Stimulated activated CD8-positive, alpha-beta memory T cell treated with anti-CD3 and anti-CD28 coated beads, Interleukin-15, amount 100 ng/mL, for 48 hours (primary cell): ENCODE results near the gene NBPF12.
A peak's percentile ranks its signal among the peaks of the same experiment; 100 is the strongest.
"Not testable (repeated sequence)": the region's sequence is repeated elsewhere in the genome, so short reads cannot be mapped to it uniquely, and the experiment has no call there.

Source experiments
- DNase-seq, 2 donors: peaks; one replicate each; pipeline ENCODE4 v3.0.0-alpha.2; 2020; ENCODE audit warnings: low read depth in 2 of 2

NBPF12 gene, protein sequence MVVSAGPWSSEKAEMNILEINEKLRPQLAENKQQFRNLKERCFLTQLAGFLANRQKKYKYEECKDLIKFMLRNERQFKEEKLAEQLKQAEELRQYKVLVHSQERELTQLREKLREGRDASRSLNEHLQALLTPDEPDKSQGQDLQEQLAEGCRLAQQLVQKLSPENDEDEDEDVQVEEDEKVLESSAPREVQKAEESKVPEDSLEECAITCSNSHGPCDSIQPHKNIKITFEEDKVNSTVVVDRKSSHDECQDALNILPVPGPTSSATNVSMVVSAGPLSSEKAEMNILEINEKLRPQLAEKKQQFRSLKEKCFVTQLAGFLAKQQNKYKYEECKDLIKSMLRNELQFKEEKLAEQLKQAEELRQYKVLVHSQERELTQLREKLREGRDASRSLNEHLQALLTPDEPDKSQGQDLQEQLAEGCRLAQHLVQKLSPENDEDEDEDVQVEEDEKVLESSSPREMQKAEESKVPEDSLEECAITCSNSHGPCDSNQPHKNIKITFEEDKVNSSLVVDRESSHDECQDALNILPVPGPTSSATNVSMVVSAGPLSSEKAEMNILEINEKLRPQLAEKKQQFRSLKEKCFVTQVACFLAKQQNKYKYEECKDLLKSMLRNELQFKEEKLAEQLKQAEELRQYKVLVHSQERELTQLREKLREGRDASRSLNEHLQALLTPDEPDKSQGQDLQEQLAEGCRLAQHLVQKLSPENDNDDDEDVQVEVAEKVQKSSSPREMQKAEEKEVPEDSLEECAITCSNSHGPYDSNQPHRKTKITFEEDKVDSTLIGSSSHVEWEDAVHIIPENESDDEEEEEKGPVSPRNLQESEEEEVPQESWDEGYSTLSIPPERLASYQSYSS (N-terminal part only)

DNA sequence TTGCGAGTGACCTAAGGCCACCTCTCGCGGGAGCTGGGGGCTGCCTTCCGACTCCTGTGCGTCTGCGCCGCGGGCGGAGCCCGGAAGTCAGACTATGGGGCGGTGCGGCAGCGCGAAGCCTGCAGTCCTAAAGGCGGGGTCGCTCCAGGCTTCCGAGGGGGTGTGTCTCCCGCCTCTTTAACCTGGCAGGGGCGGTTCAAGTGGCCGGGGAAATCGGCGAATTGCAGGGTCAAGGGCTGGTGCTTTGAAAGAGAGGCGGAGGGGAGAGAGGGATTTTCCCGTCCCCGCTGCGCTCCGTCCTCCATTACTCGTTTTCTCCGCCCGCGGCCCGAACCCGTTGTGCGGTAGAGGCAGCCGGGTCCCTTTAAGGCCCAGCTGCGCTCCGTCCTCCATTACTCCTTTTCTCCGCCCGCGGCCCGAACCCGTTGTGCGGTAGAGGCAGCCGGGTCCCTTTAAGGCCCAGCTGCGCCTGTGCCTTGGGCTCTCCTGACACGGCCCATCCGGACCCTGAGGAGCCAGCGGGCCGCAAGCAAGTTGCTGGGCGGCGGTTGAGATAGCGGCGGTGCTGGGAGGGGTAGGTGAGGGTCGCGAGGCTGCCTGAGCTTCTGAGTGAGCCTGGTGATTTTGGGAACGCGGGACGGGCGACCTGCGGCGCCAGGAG lies at the start of gene NBPF12:
Gene NBPF12, plus strand, starts transcription at position 83 of the 661 bp plus-strand sequence. CDS start 21,820 bp downstream, outside the sequence.
- peak; percentile 80 for DNase-seq

DNA sequence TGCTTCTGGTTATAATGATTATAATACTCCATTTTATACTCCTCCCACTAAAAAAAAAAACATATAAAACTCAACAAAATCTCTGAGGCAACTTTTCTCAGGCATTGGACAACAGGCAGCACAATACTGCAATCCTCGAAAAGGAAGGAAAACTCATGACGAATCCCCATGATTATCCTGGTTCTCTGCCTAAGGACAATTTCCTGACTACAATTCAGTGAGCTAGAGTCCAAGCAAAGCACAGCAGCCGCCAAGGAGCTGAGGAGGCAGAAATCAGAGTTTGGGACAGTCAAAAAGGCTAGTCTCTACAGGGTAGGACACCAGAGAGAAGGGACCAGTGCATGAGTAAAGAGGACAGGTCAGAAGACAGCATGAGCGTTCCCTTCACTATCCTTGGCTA lies 46.8 kb upstream of the NBPF12 start:
- not testable (repeated sequence) for DNase-seq

DNA sequence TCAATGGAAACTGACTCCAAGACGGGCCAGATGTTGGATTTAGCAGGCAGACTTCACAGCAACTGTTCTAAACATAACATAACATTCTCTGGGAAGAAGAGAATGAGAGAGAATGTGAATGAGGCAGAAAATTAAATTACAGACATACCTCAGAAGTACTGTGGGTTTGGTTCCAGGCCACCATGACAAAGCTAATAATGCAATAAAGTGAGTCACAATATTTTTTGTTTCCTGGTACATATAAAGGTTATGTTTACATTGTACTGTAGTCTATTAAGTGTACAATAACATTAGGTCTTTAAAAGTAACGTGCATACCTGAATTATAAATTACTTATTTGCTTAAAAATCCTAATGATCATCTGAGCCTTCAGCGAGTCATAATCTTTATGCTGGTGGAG lies 45.8 kb upstream of the NBPF12 start:
- not testable (repeated sequence) for DNase-seq

DNA sequence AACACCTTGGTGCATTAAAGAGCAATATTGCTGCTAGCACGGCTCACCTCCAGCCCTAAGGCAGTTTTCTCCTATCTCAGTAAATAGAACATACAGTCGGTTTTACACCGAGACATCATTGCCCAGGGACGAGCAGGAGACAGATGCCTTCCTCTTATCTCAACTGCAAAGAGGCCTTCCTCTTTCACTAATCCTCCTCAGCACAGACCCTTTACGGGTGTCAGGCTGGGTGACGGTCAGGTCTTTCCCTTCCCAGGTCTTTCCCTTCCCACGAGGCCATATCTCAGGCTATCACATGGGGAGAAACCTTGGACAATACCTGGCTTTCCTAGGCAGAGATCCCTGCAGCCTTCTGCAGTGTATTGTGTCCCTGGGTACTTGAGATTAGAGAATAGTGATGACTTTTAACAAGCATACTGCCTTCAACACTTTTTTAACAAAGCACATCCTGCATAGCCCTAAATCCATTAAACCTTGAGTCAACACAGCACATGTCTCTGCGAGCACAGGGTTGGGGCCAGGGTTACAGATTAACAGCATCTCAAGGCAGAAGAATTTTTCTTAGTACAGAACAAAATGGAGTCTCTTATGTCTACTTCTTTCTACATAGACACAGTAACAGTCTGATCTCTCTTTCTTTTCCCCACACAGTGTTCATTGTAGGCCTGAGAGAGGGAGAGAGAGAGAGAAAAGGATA lies 30.4 kb upstream of the NBPF12 start:
- not testable (repeated sequence) for DNase-seq

DNA sequence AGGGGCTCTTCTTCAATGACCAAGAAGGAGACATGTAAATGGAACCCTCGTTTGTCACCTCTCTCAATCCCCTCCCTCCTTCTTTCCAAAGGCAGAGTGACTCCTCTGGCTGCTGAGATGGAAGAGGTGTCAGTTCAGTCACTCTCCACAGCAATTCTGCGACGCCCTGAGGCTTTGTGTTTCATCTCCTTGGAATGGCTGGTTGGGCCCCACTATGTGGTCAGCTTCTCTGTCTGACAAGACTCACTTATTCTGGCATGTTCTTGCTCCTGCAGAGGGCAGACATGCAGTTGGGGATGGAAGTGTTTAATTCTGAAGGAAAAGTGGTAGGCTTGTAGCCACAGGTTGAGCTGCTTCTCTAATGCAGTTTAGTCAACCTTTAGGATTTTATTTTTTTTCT lies 25.1 kb upstream of the NBPF12 start:
- not testable (repeated sequence) for DNase-seq

DNA sequence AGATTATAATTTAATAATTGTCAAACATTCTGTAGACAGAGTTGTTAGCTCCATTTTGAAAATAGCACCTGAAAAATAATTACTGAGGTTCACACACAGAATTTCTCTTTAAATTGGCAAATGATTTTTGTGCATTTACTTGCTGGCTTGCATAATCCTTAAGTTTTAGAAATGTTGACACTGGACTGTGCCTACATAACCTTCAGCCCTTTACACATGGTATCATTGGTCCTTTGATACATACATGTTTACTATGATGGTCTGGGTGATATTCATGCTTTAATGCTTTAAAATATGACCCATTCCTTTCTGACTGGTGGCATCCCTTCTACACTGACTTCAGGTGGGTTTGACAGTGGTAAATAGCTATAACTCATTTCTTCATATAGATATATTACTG lies 17.3 kb upstream of the NBPF12 start:
- not testable (repeated sequence) for DNase-seq

DNA sequence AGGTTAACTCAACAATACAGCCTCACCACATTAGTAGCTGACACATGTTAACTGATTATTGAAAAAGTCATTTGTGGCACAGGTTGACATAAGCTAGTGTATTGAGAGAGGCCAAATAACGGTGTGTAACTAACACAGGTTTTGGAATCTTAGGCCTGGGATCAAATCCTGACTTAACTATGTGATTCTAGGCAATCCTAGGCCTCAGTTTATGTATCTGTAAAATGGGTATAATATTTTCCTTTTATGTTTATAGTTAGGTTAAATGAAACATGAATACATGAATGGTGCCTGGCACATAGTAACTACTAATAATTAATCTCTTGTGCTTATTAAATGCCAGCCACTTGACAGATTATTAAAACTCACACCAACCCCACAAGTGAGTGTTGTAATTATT lies 15.5 kb upstream of the NBPF12 start:
- not testable (repeated sequence) for DNase-seq

DNA sequence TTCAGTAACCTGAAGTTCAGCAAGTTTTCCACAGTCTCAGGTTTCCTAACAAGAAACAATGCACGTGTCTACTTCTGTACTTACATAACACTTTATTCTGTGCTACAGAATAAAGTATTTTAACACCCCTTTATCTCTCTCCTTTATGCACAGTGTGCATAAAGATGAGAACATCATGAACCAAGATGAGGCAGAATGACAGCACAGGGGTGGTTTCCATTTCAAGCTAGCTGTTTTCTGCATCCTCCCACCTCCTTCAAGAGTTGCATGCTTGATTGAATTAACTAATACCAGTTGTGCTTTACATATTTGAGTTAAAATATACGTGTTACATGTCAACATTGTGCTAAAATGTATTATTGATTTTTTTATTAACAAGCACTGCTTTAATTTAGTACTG lies 14.0 kb upstream of the NBPF12 start:
- DNase-seq = not testable (repeated sequence)

DNA sequence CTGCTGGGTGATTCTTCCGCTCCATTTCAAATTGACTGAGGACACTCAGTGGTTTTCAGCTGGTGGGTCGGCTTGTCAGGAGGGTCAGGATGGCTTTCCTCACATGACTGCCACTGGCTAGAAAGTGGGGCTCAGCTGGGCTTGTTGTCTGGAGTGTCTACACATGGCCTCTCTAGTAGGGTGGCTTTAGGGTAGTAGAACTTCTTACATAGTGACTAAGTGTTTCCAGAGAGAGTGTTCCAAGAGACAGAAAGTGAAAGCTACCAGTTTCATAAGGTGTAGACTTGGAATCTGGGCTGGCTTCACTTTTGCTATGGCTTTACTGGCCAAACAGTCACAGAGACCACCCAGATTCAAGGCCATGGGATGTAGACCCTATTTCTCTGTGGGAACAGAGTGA lies 11.7 kb upstream of the NBPF12 start:
- DNase-seq = not testable (repeated sequence)

DNA sequence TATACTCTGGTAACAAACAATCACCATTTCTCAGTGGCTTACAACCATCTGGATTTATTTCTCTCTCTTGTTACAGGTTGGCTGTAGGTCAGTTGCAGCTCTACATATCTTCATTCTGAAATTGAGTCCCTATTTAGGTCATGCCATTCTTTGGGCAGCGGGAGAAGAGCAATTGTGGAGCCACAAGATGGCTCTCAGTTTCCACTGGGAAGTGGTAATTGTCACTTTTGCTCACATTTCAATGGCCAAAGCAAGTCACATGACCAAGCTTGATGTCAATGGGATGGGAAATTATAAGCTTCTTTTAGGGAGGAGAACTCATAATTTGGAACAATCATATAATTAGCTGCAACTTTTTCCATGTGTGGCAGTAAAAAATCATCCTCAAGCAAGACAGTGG lies 7.9 kb upstream of the NBPF12 start:
- DNase-seq = not testable (repeated sequence)

DNA sequence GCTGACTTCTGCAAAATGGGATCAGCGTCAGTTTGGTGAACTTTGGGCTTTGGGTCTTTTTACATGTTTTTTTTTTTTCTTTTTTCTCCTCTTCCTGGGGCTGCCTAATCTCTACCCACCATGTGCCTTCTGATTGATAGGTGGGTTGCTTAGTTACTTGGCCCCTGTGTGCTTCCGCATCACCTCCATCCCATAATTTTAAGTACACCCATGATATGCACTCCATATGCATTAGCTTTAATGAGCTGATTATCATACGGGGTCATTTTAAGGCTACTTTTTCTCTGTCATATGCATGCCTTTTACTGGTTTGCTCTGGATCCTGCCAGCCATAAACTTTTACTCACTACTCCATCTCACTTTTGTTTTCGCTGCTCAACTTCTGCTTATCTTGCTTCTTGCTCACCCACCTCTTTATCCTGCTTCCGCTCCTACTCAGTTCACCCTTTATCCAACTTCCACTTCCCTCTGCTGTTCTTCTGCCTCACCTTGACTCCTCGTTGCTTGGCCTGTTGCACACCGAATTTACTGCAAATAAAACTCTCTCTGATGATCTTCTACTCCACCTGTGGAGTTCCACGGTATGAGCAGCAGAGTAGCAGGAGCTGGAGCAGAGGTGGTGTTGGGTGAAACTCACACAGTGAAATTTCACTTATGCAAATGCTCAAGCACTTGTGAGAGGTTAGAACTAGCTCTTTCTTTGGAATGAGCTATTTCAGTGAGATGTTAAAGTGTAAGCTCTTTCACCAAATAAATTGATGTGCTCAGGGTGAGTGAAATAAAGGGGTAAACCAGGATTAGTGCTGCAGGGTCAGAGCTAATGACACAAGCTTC lies 3.5 kb upstream of the NBPF12 start:
- DNase-seq = not testable (repeated sequence)

DNA sequence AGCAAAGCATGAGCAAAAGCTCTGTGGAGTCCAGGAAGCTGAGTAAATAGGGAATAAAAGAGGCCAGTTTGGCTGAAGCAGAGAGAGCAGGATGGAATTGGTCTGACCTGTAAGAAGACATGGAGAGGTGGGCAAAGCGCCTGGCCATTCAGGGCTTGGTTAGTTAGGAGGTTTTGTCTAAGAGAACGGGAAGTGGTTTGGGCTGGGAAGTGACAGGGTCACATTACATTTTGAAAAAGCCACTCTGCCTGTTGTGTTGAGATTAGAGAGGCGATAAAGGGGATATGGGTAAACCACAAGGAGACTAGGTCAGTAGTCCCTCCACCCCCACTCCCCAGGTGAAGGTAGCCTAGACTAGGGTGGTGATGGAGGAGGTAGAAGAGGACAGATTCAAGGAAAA lies 662 bp upstream of the NBPF12 start:
- DNase-seq = not testable (repeated sequence)

DNA sequence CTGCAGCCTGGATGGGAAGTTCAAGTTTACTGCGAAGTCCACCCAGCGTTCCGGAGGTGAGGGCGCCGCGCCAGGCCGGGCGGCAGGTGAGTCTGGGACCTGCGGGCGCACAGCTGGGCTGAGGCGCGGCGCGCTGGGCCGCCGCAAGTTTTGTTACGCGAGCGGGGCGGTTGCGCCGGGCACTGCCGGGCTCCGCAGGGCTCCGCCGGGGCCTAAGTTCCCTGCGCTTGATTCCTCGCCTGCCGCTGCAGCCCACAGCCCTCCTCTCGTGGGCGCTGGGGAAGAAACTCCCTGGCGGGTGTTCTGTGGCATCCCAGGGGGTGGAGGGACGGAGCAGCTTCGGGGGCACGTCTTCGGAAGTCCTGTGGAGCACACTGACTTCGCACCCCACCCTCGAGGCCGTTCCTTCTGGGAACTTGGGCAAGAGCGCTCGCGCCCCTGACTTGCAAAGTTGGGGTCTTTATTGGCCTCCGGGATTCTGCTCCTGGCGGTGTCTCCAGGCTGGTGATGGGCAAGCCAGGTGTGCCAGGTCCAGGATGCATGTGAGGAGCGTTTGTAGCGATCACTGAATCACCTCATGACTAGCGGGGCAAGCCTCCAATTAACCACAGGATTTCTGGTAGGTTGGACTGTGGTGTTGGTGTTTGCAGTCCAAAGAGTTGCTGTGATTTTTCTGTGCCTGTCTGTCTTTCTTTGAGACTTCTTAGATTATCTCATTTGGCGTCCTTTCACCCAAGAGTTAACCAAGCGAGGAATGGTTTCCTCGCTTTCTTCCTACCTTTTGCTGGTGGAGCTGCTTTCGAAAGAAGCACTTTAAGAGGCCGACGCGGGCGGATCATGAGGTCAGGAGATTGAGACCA lies 1.0 kb downstream of the NBPF12 start:
- not testable (repeated sequence) for DNase-seq

DNA sequence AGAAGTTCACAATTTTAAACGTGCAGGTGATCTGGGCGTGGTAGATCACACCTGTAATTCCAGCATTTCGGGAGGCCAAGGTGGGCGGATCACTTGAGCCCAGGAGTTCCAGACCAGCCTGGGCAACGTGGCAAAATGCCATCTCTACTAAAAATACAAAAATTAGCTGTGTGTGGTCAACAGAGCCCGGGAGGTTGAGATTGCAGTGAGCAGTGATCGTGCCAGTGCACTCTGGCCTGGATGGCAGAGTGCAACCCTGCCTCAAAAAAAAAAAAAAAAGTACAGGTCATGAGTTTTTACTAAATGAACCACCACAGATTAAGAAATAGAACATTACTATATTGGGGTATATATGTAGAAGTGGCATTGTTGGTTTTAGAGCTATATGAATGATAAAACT lies 2.2 kb downstream of the NBPF12 start:
- not testable (repeated sequence) for DNase-seq

DNA sequence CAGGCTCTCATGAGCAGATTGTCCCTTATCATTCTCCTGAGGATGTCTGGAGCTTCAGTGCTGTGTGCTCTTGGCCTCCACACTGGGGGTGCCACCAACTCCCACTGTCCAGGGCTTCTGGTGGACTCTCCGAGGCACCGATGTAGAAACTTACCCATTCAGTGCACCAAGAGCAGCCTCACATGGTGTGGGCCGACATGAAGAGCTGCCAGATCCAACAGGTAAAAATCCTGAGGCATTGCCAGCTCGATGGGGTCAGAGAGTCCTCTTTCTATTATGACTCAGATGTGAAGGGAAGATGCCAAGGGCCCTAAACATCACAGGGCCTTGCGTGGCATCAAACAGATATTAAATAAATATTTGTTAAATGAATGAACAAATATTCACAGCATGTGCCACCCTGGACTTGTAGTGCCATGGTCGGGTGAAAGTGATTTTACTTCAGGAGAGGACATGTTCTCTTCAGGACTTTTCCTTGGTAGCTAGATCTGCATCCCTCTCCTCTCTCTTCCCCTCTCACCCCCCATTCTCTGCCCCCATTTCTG lies 5.3 kb downstream of the NBPF12 start:
- not testable (repeated sequence) for DNase-seq

DNA sequence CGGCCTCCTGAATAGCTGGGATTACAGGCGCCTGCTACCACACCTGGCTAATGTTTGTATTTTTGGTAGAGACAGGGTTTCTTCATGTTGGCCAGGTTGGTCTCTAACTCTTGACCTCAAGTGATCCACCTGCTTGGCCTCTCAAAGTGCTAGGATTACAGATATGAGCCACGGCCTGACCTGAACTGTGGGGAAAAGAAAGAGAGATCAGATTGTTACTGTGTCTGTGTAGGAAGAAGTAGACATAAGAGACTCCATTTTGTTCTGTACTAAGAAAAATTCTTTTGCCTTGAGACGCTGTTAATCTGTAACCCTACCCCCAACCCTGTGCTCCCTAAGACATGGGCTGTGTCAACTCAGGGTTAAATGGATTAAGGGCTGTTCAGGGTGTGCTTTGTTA lies 10.0 kb downstream of the NBPF12 start:
- not testable (repeated sequence) for DNase-seq

DNA sequence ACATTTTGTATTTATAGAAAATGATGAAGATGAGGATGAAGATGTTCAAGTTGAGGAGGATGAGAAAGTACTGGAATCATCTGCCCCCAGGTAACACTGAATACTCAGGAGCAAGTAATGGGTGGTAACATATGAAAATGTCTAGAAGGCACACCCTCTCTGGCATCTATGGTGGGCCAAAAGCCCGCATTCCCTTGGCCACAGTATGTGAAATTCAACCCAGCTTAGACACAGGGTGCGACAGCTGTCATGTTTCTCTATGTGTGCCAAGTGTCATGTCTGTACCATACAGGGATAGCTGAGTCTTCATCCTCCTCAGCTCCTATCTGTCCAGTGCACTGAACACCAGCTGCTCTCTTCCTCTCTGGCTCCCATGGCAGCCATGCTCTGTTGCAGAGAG lies 26.2 kb downstream of the NBPF12 start:
- not testable (repeated sequence) for DNase-seq

DNA sequence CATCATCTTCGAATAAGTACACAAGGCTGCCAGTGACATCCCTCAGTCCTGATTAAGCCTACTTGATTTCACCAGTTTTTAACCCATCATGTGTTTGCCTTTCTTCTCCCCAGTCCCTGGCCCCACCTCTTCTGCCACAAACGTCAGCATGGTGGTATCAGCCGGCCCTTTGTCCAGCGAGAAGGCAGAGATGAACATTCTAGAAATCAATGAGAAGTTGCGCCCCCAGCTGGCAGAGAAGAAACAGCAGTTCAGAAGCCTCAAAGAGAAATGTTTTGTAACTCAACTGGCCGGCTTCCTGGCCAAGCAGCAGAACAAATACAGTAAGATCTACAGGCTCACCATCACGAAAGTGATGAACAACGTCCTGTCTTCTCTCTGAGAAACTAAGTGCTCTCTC lies 28.2 kb downstream of the NBPF12 start:
- DNase-seq = not testable (repeated sequence)

DNA sequence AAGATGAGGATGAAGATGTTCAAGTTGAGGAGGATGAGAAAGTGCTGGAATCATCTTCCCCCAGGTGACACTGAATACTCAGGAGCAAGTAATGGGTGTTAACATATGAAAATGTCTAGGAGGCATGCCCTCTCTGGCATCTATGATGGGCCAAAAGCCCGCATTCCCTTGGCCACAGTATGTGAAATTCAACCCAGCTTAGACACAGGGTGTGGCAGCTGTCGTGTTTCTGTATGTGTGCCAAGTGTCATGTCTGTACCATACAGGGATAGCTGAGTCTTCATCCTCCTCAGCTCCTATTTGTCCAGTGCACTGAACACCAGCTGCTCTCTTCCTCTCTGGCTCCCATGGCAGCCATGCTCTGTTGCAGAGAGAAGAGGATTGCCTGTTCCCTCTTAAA lies 32.5 kb downstream of the NBPF12 start:
- DNase-seq = not testable (repeated sequence)
